AML-193 (cell line): ENCODE results near the gene RBM20.

Source experiments
- DNase-seq, 2 experiments: peaks; one replicate each; lab custom pipeline; 2025; lab: John Stamatoyannopoulos, UW

Gene RBM20

GRCh38 chr10:110834629-110835301 is 190.6 kb downstream of the RBM20 start:
- DNase-seq = no peak

- no peak for DNase-seq
These were observed 191.7 kb downstream of the RBM20 start for GRCh38 chr10:110835841-110836240.

GRCh38 chr10:110836706-110837105 is 192.6 kb downstream of the RBM20 start:
- no peak for DNase-seq

GRCh38 chr10:110837418-110838171 is 193.5 kb downstream of the RBM20 start:
- DNase-seq = no peak

- no peak for DNase-seq
These were observed 196.2 kb downstream of the RBM20 start for GRCh38 chr10:110840225-110840922.

GRCh38 chr10:110840923-110841428 is 196.8 kb downstream of the RBM20 start:
- DNase-seq = no peak

- no peak for DNase-seq
These were observed 197.7 kb downstream of the RBM20 start for GRCh38 chr10:110841767-110842267.

- DNase-seq = no peak
These were observed 198.3 kb downstream of the RBM20 start for GRCh38 chr10:110842326-110842904.

- DNase-seq = no peak
These were observed 198.9 kb downstream of the RBM20 start for GRCh38 chr10:110843031-110843430.

- no peak for DNase-seq
These were observed 199.9 kb downstream of the RBM20 start for GRCh38 chr10:110843796-110844616.

GRCh38 chr10:110844617-110844881 is 200.4 kb downstream of the RBM20 start:
- no peak for DNase-seq

- DNase-seq = no peak
These were observed 201.1 kb downstream of the RBM20 start for GRCh38 chr10:110845192-110845755.

- DNase-seq = no peak
These were observed 201.9 kb downstream of the RBM20 start for GRCh38 chr10:110845756-110846620.

- DNase-seq = no peak
These were observed 203.2 kb downstream of the RBM20 start for GRCh38 chr10:110847374-110847773.

GRCh38 chr10:110848106-110848505 is 204.0 kb downstream of the RBM20 start:
- no peak for DNase-seq

- no peak for DNase-seq
These were observed 206.0 kb downstream of the RBM20 start for GRCh38 chr10:110850099-110850498.

GRCh38 chr10:110851020-110851612 is 207.0 kb downstream of the RBM20 start:
- DNase-seq = peak; percentile 56 to 61

GRCh38 chr10:110852255-110852896 is 208.2 kb downstream of the RBM20 start:
- no peak for DNase-seq

GRCh38 chr10:110852947-110853346 is 208.8 kb downstream of the RBM20 start:
- DNase-seq = no peak
